ENCODE measurements around the gene TNFSF13.

DNA sequence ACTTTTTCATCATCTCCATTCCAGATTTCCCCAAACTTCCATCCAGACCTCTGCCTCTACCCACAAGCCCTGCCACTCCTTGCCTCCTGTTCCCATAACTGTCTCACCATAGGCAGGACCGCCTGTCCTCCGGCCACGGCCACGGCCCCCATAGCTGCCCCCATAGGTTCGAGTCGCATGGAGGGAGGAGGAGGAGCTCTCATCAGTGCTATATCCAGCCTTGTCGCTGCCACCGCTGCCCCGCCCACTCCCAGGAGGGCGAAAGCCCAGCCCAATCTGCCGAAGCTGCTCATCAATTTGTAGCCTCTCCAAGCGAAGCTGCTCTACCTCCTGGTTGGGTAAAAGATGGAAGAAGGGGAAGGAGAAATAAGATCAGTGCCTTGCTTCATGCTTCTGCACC lies 34.7 kb downstream of the TNFSF13 start:
- TF ChIP-seq, protein P1, sequence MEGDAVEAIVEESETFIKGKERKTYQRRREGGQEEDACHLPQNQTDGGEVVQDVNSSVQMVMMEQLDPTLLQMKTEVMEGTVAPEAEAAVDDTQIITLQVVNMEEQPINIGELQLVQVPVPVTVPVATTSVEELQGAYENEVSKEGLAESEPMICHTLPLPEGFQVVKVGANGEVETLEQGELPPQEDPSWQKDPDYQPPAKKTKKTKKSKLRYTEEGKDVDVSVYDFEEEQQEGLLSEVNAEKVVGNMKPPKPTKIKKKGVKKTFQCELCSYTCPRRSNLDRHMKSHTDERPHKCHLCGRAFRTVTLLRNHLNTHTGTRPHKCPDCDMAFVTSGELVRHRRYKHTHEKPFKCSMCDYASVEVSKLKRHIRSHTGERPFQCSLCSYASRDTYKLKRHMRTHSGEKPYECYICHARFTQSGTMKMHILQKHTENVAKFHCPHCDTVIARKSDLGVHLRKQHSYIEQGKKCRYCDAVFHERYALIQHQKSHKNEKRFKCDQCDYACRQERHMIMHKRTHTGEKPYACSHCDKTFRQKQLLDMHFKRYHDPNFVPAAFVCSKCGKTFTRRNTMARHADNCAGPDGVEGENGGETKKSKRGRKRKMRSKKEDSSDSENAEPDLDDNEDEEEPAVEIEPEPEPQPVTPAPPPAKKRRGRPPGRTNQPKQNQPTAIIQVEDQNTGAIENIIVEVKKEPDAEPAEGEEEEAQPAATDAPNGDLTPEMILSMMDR (IDR thresholded peaks at IDR 0.05; ENCODE audit: low read length), result no peak
- no peak for TF ChIP-seq EZH2 (optimal IDR thresholded peaks at IDR 0.05; ENCODE audit: low read depth, low read length)
